ENCODE measurements around the gene PLEKHG4B.
"Not testable (repeated sequence)": the region's sequence is repeated elsewhere in the genome, so short reads cannot be mapped to it uniquely, and the experiment has no call there.

The PLEKHG4B gene

DNA sequence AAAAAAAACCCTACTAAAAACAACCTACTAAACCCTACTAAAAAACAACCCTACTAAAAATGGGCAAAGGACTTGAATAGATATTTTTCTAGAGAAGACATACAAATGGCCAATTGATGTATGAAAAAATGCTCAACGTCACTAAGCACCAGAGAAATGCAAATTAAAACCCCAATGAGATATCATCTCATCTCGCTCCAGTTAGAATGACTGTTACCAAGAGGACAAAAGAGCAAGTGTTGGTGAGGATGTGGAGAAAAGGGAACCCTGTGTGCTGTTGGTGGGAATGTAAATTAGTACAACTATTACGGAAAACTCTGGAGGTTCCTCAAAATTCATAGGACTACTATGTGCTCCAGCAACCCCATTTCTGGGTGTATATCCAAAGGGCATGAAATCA, 136.9 kb downstream of the PLEKHG4B start:
- no peak overlapping the region for H3K4me3 ChIP-seq (ENCODE audit: low read depth, low read length)
- DNase-seq = no peak
- H3K27me3 ChIP-seq = no peaks in the 10 kb centered on the region
- H3K36me3 ChIP-seq = peaks cover 27% of the 10 kb centered on the region
- no peak for TF ChIP-seq CTCF (IDR thresholded peaks at IDR 0.05; ENCODE audit: low read depth, low read length)
- no peaks in the 10 kb centered on the region for H3K4me1 ChIP-seq
- H3K9me3 ChIP-seq = no peaks in the 10 kb centered on the region

GRCh38 chr5:230711-231110, 138.7 kb downstream of the PLEKHG4B start:
- Histone ChIP-seq H3K27me3 (no peaks in the 10 kb centered on the region), H3K36me3 (peaks cover 36% of the 10 kb centered on the region), H3K9me3 (no peaks in the 10 kb centered on the region), H3K4me1 (no peaks in the 10 kb centered on the region), H3K4me3 (ENCODE audit: low read depth, low read length) (no peak overlapping the region)
- TF ChIP-seq CTCF (IDR thresholded peaks at IDR 0.05; ENCODE audit: low read depth, low read length) = no peak
- DNase-seq = no peak

DNA sequence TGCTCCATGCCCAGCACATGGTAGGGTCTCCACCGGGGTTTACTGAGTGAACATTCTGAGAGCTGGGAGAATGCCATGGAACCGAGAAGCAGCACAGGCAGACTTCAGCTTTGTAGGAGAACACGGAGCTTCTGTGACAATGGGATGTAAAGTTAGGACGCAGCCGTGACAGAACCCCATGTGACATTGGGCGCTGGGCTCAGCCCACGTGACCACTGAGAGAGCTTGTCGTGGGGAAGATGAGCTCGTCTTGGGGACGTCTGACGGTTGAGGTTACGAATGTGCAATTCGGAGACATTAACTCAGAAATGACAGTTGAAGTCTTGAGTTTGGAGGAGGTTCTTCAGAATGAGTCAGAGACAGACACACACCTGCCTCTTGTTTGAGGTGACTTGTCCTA, 139.7 kb downstream of the PLEKHG4B start:
- no peak for DNase-seq
- TF ChIP-seq CTCF (IDR thresholded peaks at IDR 0.05; ENCODE audit: low read depth, low read length) = no peak
- H3K27me3 ChIP-seq = no peaks in the 10 kb centered on the region
- peaks cover 28% of the 10 kb centered on the region for H3K36me3 ChIP-seq
- H3K9me3 ChIP-seq = no peaks in the 10 kb centered on the region
- no peak overlapping the region for H3K4me3 ChIP-seq (ENCODE audit: low read depth, low read length)
- no peaks in the 10 kb centered on the region for H3K4me1 ChIP-seq

- peaks cover 23% of the 10 kb centered on the region for H3K36me3 ChIP-seq
- DNase-seq; H3K9me3 ChIP-seq; H3K27me3 ChIP-seq; H3K4me1 ChIP-seq; H3K4me3 ChIP-seq (ENCODE audit: low read depth, low read length): not testable (repeated sequence)
Measured at GRCh38 chr5:233426-233825, 141.5 kb downstream of the PLEKHG4B start.

GRCh38 chr5:234450-234849, 142.5 kb downstream of the PLEKHG4B start:
- no peaks in the 10 kb centered on the region for H3K4me1 ChIP-seq
- no peaks in the 10 kb centered on the region for H3K27me3 ChIP-seq
- no peak for DNase-seq
- H3K4me3 ChIP-seq (ENCODE audit: low read depth, low read length) = no peak overlapping the region
- no peaks in the 10 kb centered on the region for H3K9me3 ChIP-seq
- peaks cover 24% of the 10 kb centered on the region for H3K36me3 ChIP-seq
- no peak for TF ChIP-seq CTCF (IDR thresholded peaks at IDR 0.05; ENCODE audit: low read depth, low read length)

DNA sequence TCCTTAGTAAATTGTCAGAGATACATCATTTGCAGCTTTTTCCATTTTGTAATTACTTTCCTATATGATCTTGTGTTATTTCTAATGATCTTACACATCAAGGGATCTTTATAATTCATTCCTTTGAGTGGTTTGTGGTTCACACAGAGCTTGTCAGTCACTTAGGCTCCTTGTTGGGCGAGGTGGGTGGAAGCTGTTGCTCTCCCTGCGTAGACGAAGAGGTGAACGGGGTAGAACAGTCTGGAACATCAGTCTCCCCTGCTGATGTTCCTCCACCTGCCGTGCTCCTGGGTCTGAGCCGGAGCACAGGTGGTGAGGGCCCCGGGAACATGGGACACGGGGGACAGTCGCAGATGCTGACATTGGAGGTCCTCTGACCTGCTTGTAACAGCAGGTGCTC, 143.6 kb downstream of the PLEKHG4B start:
- peaks cover 24% of the 10 kb centered on the region for H3K36me3 ChIP-seq

GRCh38 chr5:237931-238330, 146.0 kb downstream of the PLEKHG4B start:
- not testable (repeated sequence) for H3K9me3 ChIP-seq; DNase-seq; H3K4me1 ChIP-seq; H3K27me3 ChIP-seq; H3K4me3 ChIP-seq (ENCODE audit: low read depth, low read length)
- peaks cover 38% of the 10 kb centered on the region for H3K36me3 ChIP-seq

More for the DNA sequence above, 143.6 kb downstream of the PLEKHG4B start:
- not testable (repeated sequence) for H3K4me1 ChIP-seq; H3K9me3 ChIP-seq; H3K4me3 ChIP-seq (ENCODE audit: low read depth, low read length); DNase-seq; H3K27me3 ChIP-seq
